Stimulated activated naive CD8-positive, alpha-beta T cell treated with anti-CD3 and anti-CD28 coated beads, Interleukin-15, amount 100 ng/mL, for 72 hours (primary cell): Measurements from ENCODE around the gene CACNA2D3.
"Not testable (repeated sequence)": the region's sequence is repeated elsewhere in the genome, so short reads cannot be mapped to it uniquely, and the experiment has no call there.

Experiments
- ATAC-seq: fragments of 150-1000 bp; cut with Tn5 transposase; 2 replicates; pipeline ENCODE4 v1.10.0; 2021; ENCODE audit warnings: mild to moderate bottlenecking, moderate library complexity
- DNase-seq, 2 donors: peaks; one replicate each; pipeline ENCODE4 v3.0.0; 2021 to 2022
- H3K27ac Mint-ChIP-seq, 2 donors: one replicate each; pipeline ENCODE4 v1.8.0; 2022; ENCODE audit warnings: mild to moderate bottlenecking in 2 of 2, mixed read lengths in 2 of 2, moderate library complexity in 2 of 2
- H3K27me3 Mint-ChIP-seq: one replicate; pipeline ENCODE4 v1.8.0; 2022; ENCODE audit warnings: mixed read lengths
- H3K4me1 Mint-ChIP-seq: one replicate; pipeline ENCODE4 v1.8.0; 2022; ENCODE audit warnings: mild to moderate bottlenecking, mixed read lengths
- H3K4me3 Mint-ChIP-seq, 2 donors: one replicate each; pipeline ENCODE4 v1.8.0; 2022; ENCODE audit warnings: mild to moderate bottlenecking in 2 of 2, mixed read lengths in 2 of 2, moderate library complexity in 1 of 2
- H3K9me3 Mint-ChIP-seq, 2 donors: one replicate each; pipeline ENCODE4 v1.8.0; 2022; ENCODE audit warnings: mixed read lengths in 2 of 2

The CACNA2D3 gene

GRCh38 chr3:54967731-54968161 lies 845.4 kb downstream of the CACNA2D3 start:
- ATAC-seq (no peak), DNase-seq (no peak)
- Mint-ChIP-seq H3K4me1 (no peaks in the 10 kb centered on the region), H3K27ac (no peak overlapping the region), H3K27me3 (no peaks in the 10 kb centered on the region), H3K4me3 (no peak overlapping the region), H3K9me3 (peaks cover 5 to 14% of the 10 kb centered on the region in 2 donors)

GRCh38 chr3:54968546-54969172 lies 846.3 kb downstream of the CACNA2D3 start:
- ATAC-seq (no peak), DNase-seq (no peak)
- peaks cover 5 to 14% of the 10 kb centered on the region in 2 donors for H3K9me3 Mint-ChIP-seq
- no peaks in the 10 kb centered on the region for H3K4me1 Mint-ChIP-seq
- no peak overlapping the region for H3K27ac Mint-ChIP-seq
- no peaks in the 10 kb centered on the region for H3K27me3 Mint-ChIP-seq
- H3K4me3 Mint-ChIP-seq = no peak overlapping the region

DNA sequence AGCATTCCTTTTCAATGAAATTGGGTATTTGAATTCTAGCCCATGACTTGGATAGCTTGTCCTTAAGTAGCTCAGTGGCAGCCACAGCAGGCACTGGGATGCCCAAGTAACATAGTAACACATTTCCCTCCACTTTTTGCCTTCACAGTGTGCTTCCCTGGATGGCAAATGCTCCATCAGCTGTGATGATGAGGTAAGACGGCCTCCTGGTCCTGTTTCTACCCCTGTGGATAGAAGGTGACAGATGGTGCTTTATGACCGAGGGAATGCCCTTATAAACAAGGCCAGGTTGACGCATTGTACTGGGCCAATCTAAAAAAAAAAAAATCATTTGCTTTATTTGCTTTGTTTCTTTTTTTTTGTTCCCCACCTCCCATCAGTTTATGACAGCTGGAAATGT lies 847.3 kb downstream of the CACNA2D3 start:
- no peak for DNase-seq
- ATAC-seq = no peak
- H3K4me3 Mint-ChIP-seq = no peak overlapping the region
- peaks cover 5 to 14% of the 10 kb centered on the region in 2 donors for H3K9me3 Mint-ChIP-seq
- H3K4me1 Mint-ChIP-seq = no peaks in the 10 kb centered on the region
- no peak overlapping the region for H3K27ac Mint-ChIP-seq
- no peaks in the 10 kb centered on the region for H3K27me3 Mint-ChIP-seq

DNA sequence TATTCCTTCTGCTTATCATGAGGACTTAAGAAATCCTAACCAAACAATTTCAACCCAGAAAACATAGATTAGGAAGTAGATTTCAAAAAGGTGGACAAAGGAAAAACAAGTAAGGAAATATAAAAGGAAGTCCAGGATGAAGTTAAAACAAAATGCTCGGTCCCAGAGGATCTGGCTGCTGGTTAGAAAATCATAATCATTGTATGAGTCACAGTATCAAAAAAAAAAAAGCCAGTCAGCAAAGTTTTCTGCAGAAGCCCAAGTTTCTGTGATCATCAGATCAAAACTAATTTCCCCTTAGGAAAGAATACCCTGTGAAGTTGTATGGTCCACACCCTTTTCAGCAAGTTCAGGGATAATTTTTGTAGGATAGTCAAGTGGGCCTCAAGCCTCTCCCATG lies 848.5 kb downstream of the CACNA2D3 start:
- no peak overlapping the region for H3K27ac Mint-ChIP-seq
- ATAC-seq = no peak

GRCh38 chr3:54977439-54977838 lies 855.1 kb downstream of the CACNA2D3 start:
- no peak for DNase-seq
- no peak for ATAC-seq
- Mint-ChIP-seq H3K9me3 (peaks cover 7 to 14% of the 10 kb centered on the region in 2 donors), H3K4me3 (no peak overlapping the region), H3K27ac (no peak overlapping the region), H3K4me1 (no peaks in the 10 kb centered on the region), H3K27me3 (no peaks in the 10 kb centered on the region)

More for the DNA sequence above, 848.5 kb downstream of the CACNA2D3 start:
- H3K27me3 Mint-ChIP-seq = no peaks in the 10 kb centered on the region
- DNase-seq = no peak
- peaks cover 5 to 14% of the 10 kb centered on the region in 2 donors for H3K9me3 Mint-ChIP-seq
- no peaks in the 10 kb centered on the region for H3K4me1 Mint-ChIP-seq
- H3K4me3 Mint-ChIP-seq = no peak overlapping the region

DNA sequence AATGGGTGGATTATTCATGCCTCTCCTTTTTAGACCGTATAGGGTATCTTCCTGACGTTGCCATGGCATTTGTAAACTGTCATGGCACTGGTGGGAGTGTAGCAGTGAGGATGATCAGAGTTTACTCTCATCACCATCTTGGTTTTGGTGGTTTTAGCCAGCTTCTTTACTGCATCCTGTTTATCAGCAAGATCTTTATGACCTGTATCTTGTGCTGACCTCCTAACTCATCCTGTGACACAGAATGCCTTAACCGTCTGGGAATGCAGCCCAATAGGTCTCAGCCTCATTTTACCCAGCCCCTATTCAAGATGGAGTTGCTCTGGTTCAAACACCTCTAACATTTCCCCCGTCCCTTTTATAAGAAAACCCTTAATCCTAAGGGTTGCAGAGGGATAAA lies 855.6 kb downstream of the CACNA2D3 start:
- not testable (repeated sequence) for ATAC-seq, DNase-seq, H3K4me3 Mint-ChIP-seq, H3K4me1 Mint-ChIP-seq, H3K27ac Mint-ChIP-seq, H3K27me3 Mint-ChIP-seq
- H3K9me3 Mint-ChIP-seq = peaks cover 7 to 14% of the 10 kb centered on the region in 2 donors

DNA sequence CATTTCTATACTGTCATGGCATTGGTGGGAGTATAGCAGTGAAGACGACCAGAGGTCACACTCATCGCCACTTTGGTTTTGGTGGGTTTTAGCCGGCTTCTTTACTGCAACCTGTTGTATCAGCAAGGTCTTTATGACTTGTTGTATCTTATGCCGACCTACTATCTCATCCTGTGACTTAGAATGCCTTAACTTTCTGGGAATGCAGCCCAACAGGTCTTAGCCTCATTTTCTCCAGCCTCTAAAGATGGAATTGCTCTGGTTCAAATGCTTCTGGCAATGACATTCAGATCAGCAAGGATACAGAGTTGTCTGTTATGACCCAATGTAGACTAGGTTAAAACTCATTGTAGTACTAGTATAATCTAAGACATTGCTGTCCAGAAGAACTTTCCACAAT lies 860.5 kb downstream of the CACNA2D3 start:
- Mint-ChIP-seq H3K27ac (no peak overlapping the region), H3K9me3 (peaks cover 7 to 21% of the 10 kb centered on the region in 2 donors), H3K27me3 (no peaks in the 10 kb centered on the region), H3K4me3 (no peak overlapping the region), H3K4me1 (no peaks in the 10 kb centered on the region)
- ATAC-seq (no peak), DNase-seq (no peak)

DNA sequence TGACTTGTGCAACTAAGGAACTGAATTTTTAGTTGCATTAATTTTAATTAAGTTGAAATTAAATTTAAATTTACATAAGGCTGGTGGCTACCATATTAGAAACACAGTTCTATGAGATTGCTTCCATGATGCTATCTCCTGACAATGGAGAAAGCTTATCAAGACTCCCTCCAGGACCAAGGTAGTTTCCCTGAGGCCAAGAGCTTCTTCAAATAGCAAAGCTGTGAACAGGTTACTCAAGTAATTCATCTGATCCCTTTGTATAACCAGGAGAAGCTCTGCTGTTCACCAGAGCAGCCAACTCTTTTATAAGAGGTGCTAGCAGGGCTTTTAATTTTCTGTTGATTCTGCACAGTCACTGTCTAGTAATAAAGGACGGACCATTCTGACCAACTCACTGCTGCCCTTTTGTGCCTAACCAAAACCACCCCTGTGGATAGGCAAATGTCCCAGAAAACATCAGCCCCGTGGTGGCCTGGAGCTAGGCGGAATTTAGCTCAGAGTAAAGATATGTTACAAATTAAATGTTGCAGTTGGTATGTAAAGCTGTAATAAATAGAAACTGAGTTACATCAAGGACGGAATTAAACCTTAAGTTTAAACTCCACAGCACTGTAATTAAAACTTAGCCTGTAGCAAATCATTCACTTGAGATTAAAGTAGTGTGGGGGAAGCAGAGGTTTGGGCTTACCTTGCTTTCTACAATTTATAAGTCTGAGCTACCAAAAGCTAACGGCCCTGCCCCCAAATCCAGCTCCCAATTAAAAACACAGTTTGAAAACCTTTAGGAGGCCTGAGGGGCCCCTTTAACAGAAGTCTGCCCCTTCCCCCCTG lies 861.1 kb downstream of the CACNA2D3 start:
- no peaks in the 10 kb centered on the region for H3K4me1 Mint-ChIP-seq

GRCh38 chr3:54985856-54986255 lies 863.5 kb downstream of the CACNA2D3 start:
- ATAC-seq (no peak), DNase-seq (no peak)
- H3K4me3 Mint-ChIP-seq = no peak overlapping the region
- H3K27ac Mint-ChIP-seq = no peak overlapping the region
- H3K4me1 Mint-ChIP-seq = no peaks in the 10 kb centered on the region
- H3K9me3 Mint-ChIP-seq = peaks cover 7 to 15% of the 10 kb centered on the region in 2 donors
- H3K27me3 Mint-ChIP-seq = no peaks in the 10 kb centered on the region

More for the DNA sequence above, 861.1 kb downstream of the CACNA2D3 start:
- H3K27ac Mint-ChIP-seq = no peak overlapping the region
- H3K9me3 Mint-ChIP-seq = peaks cover 7 to 15% of the 10 kb centered on the region in 2 donors
- DNase-seq (no peak), ATAC-seq (no peak)
- H3K27me3 Mint-ChIP-seq = no peaks in the 10 kb centered on the region
- H3K4me3 Mint-ChIP-seq = no peak overlapping the region

- DNase-seq = no peak
- no peak for ATAC-seq
- Mint-ChIP-seq H3K4me1 (no peaks in the 10 kb centered on the region), H3K27ac (no peak overlapping the region), H3K27me3 (no peaks in the 10 kb centered on the region), H3K4me3 (no peak overlapping the region), H3K9me3 (peaks cover 5 to 11% of the 10 kb centered on the region in 2 donors)
These were observed 863.9 kb downstream of the CACNA2D3 start for GRCh38 chr3:54986294-54986693.

DNA sequence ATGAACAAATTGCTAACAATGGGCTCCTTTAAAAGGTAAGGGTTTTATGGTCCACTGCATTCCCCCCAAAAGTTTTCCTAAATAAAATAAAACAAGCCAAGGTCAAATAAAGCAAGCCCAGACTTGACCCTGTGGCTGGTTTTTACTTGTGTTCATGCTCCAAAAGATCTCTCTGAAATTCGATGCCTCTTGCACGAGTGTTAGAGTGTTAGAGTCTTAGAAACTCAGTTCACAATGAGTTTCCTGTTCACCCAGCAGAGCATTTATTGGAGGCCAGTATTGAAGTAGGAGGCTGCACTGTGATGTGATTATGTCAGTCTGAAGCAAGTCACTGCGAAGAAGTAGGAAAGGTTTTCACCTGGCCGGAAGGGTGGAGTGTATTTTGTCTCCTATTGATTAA lies 865.4 kb downstream of the CACNA2D3 start:
- no peak for ATAC-seq
- Mint-ChIP-seq H3K9me3 (peaks cover 0 to 14% of the 10 kb centered on the region in 2 donors), H3K27me3 (no peaks in the 10 kb centered on the region), H3K27ac (no peak overlapping the region), H3K4me3 (no peak overlapping the region), H3K4me1 (no peaks in the 10 kb centered on the region)
- no peak for DNase-seq

- H3K27me3 Mint-ChIP-seq = no peaks in the 10 kb centered on the region
- H3K4me1 Mint-ChIP-seq = no peaks in the 10 kb centered on the region
- peaks cover 0 to 15% of the 10 kb centered on the region in 2 donors for H3K9me3 Mint-ChIP-seq
- H3K4me3 Mint-ChIP-seq = no peak overlapping the region
- ATAC-seq (no peak), DNase-seq (no peak)
- no peak overlapping the region for H3K27ac Mint-ChIP-seq
These were observed 866.0 kb downstream of the CACNA2D3 start for GRCh38 chr3:54988302-54988837.

GRCh38 chr3:54988838-54989630 lies 866.7 kb downstream of the CACNA2D3 start:
- Mint-ChIP-seq H3K4me3 (no peak overlapping the region), H3K27ac (no peak overlapping the region), H3K9me3 (peaks cover 0 to 16% of the 10 kb centered on the region in 2 donors), H3K27me3 (no peaks in the 10 kb centered on the region), H3K4me1 (no peaks in the 10 kb centered on the region)
- ATAC-seq (no peak), DNase-seq (no peak)

DNA sequence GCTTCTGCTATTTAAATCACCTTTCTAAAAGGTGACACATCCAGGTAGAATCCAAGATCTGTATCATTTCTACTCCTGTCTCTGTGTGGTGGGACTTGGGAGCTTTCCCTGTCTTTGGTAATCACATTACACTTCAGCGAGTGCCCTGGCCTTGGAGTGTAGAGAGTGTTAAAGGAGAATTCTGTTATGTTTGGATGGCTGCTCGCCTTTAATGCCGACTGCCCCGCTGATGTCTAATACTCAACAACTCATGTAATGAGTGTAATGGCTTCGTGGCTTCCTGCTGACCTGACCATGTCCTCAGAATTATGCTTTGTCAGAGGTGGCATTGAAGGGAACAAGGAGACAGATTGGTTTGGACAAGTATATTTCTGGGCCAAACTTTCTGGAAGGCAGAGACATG lies 871.8 kb downstream of the CACNA2D3 start:
- Mint-ChIP-seq H3K4me3 (no peak overlapping the region), H3K27ac (no peak overlapping the region), H3K27me3 (no peaks in the 10 kb centered on the region), H3K4me1 (no peaks in the 10 kb centered on the region), H3K9me3 (peaks cover 0 to 28% of the 10 kb centered on the region in 2 donors)
- ATAC-seq (no peak), DNase-seq (no peak)

DNA sequence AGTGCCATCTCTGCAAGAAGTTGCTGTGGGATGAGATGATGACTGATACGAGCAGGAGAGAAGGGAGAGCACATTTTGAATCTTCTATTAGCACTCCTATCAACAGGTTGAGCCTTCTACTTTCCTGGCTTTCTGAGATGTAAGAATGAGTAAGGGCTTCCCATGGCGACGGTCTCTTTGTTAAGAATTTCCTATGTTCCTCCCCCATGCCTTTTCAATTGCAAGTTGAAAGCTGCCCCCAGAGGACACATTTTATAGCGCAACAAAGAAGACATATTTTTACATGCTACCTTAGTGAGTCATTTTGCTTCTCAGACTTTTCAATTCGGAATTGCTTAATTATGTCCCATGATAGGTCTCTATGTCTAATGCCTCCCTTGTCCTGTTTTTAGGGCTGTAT lies 876.8 kb downstream of the CACNA2D3 start:
- no peak for DNase-seq
- no peak for ATAC-seq
- Mint-ChIP-seq H3K27me3 (no peaks in the 10 kb centered on the region), H3K9me3 (peaks cover 0 to 17% of the 10 kb centered on the region in 2 donors), H3K27ac (no peak overlapping the region), H3K4me1 (no peaks in the 10 kb centered on the region), H3K4me3 (no peak overlapping the region)
